ENCODE measurements around the gene TMSB10. TPM values are rescaled to one million over a fixed set of nuclear protein-coding genes. Genes with fewer than 3 reads are reported as not detected.
"Not testable (repeated sequence)": the region's sequence is repeated elsewhere in the genome, so short reads cannot be mapped to it uniquely, and the experiment has no call there.

The TMSB10 gene
- total RNA-seq, 2 experiments from 2014 or later = 1,772 to 1,864 TPM

DNA sequence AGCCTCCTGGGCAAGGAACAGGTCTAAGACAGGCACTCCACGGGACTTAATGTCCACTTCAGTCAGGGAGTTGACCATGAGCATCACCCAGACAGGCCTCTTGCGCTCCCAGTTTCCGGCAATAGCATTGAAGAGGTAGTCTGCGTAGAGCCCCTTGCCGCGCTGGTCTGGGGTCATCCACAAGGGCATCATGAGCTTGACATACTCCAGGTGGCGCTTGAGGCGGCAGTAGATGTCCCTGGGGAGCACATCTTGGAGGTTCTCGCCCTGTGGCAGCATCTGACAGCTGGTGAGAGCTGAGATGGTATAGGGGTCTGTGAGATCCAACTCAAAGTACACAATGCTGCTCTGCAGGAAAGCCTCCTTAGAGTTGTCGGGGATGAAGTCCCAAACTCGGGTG, 35.1 kb upstream of the TMSB10 start:
- CTCF ChIA-PET = interaction anchor here (0.6 to 2.3 kb wide), 5 partner anchors 9 to 77 kb away, joined by 3 to 19 read pairs (median 7); no protein-coding TSS in a partner anchor
- Mint-ChIP-seq H3K27me3 (ENCODE audit: low read depth) (no peaks in the 10 kb centered on the region), H3K4me1 (ENCODE audit: low read depth) (peaks cover 89% of the 10 kb centered on the region), H3K9me3 (peaks cover 2% of the 10 kb centered on the region), H3K4me3 (no peak overlapping the region), H3K36me3 (ENCODE audit: low read depth) (peaks cover 44% of the 10 kb centered on the region), H3K27ac (peak overlapping the region; percentile 6)
- intact Hi-C loops (cut with micrococcal nuclease) = loop anchor here (1.0 kb wide), 1 partner anchor 145 kb away; no protein-coding TSS in a partner anchor
- no peak for DNase-seq

DNA sequence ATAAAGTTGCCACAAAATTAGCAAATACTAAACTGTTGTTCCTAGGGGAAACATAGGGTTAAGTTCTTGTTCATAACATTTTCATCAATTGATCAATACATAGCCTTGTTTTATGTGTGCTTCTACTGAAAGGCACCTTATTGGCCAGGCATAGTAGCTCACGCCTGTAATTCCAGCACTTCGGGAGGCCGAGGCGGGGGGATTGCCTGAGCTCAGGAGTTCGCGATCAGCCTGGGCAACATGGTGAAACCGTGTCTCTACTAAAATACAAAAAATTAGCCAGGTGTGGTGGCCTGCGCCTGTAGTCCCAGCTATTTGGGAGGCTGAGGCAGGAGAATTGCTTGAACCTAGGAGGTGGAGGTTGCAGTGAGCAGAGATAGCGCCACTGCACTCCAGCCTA, 32.8 kb upstream of the TMSB10 start:
- CTCF ChIA-PET; H3K27me3 Mint-ChIP-seq (ENCODE audit: low read depth); DNase-seq; H3K4me3 Mint-ChIP-seq; H3K9me3 Mint-ChIP-seq: not testable (repeated sequence)
- intact Hi-C loops (cut with micrococcal nuclease) = loop anchor here (1.0 kb wide), 2 partner anchors 9 to 26 kb away; partner anchors contain the start of gene TRABD2A
- Mint-ChIP-seq H3K4me1 (ENCODE audit: low read depth) (peaks cover 89% of the 10 kb centered on the region), H3K27ac (peak overlapping the region; percentile 92), H3K36me3 (ENCODE audit: low read depth) (peaks cover 44% of the 10 kb centered on the region)

DNA sequence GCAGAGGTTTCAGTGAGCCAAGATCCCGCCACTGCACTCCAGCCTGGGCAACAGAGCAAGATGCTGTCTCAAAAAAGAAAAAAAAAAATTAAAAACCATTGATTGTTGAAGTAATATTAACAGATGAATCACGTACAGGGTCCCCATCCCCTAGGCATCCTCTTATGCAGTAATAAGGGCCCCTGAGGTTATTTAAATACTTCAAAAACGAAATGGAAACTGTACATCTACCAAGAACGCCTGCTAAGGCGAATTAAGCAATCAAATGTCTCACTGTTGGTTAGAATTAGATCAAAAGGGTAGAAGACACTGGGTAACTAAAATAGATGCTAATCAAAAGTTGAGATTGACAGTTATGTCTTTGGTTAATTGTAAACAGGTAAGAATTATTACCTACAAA, 32.1 kb upstream of the TMSB10 start:
- peak; percentile 23 for DNase-seq
- Mint-ChIP-seq H3K27ac (peak overlapping the region; percentile 92), H3K9me3 (no peaks in the 10 kb centered on the region), H3K4me1 (ENCODE audit: low read depth) (peaks cover 91% of the 10 kb centered on the region), H3K4me3 (no peak overlapping the region), H3K27me3 (ENCODE audit: low read depth) (no peaks in the 10 kb centered on the region), H3K36me3 (ENCODE audit: low read depth) (peaks cover 39% of the 10 kb centered on the region)
- CTCF ChIA-PET = interaction anchor here (1.4 kb wide), 1 partner anchor 53 kb away, joined by 4 read pairs; no protein-coding TSS in a partner anchor
- intact Hi-C loops (cut with micrococcal nuclease) = loop anchor here (1.0 kb wide), 2 partner anchors 8 to 27 kb away; partner anchors contain the start of gene TRABD2A

DNA sequence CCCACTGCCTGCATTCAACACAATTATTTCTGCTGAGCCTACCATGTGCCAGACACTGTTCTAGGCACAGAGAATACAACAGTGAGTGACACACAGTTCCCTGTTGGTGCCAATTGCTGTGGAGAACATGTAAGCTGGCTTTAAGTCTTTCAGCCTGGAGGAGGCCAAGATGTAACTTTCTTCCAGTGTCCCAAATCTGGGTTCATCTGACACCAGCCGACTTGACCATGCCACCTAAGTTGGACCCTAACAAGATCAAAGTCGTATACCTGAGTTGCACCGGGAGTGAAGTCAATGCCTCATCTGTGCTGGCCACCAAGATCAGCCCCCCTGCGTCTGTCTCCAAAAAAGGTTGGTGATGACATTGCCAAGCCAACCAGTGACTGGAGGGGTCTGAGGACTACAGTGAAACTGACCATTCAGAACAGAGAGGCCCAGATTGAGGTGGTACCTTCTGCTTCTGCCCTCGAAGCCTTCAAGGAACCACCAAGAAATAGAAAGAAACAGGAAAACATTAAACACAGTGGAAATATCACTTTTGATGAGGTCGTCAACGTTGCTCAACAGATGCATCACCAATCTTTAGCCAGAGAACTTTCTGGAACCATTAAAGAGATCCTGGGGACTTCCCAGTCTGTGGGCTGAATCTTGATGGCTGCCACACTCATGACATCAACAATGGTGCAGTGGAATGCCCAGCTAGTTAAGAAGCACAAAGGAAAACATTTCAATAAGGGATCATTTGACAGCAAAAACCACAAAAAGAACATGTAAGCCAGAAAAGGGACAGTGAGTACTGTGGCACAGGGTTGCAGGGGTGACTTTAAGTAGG, 30.9 kb upstream of the TMSB10 start:
- peaks cover 88% of the 10 kb centered on the region for H3K4me1 Mint-ChIP-seq (ENCODE audit: low read depth)
- peak overlapping the region; percentile 16 for H3K4me3 Mint-ChIP-seq
- peak; percentile 59 for DNase-seq
- H3K27ac Mint-ChIP-seq = peak overlapping the region; percentile 92
- H3K27me3 Mint-ChIP-seq (ENCODE audit: low read depth) = no peaks in the 10 kb centered on the region
- intact Hi-C loops (cut with micrococcal nuclease) = loop anchor here (1.0 kb wide), 1 partner anchor 14 kb away; no protein-coding TSS in a partner anchor
- H3K9me3 Mint-ChIP-seq = no peaks in the 10 kb centered on the region
- peaks cover 35% of the 10 kb centered on the region for H3K36me3 Mint-ChIP-seq (ENCODE audit: low read depth)
- CTCF ChIA-PET = interaction anchor here (0.6 to 8.0 kb wide), 5 partner anchors 9 to 51 kb away, joined by 3 to 75 read pairs (median 11); no protein-coding TSS in a partner anchor

DNA sequence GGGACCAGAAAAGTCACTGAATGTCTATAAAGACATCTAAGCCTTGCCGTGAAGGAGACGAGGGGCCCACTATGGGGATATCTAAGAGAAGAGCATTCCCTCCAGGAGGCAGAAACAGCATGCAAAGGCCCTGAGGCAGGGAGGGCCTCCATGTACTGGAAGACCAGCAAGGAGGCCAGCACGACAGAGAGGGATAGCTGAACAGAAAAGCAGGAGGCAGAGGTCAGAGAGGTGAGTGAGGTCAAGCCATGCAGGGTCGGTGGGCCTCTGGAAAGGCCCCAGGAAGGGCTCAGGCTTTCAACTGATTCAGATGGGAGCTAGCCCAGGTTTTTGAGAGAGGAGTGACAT, 30.3 kb upstream of the TMSB10 start:
- intact Hi-C loops (cut with micrococcal nuclease) = no loop called here
- H3K4me1 Mint-ChIP-seq (ENCODE audit: low read depth) = peaks cover 83% of the 10 kb centered on the region
- no peaks in the 10 kb centered on the region for H3K9me3 Mint-ChIP-seq
- H3K4me3 Mint-ChIP-seq = peak overlapping the region; percentile 16
- peak overlapping the region; percentile 92 for H3K27ac Mint-ChIP-seq
- DNase-seq = no peak
- peaks cover 32% of the 10 kb centered on the region for H3K36me3 Mint-ChIP-seq (ENCODE audit: low read depth)
- CTCF ChIA-PET = interaction anchor here (0.6 to 8.0 kb wide), 5 partner anchors 10 to 62 kb away, joined by 3 to 75 read pairs (median 11); no protein-coding TSS in a partner anchor
- no peaks in the 10 kb centered on the region for H3K27me3 Mint-ChIP-seq (ENCODE audit: low read depth)

DNA sequence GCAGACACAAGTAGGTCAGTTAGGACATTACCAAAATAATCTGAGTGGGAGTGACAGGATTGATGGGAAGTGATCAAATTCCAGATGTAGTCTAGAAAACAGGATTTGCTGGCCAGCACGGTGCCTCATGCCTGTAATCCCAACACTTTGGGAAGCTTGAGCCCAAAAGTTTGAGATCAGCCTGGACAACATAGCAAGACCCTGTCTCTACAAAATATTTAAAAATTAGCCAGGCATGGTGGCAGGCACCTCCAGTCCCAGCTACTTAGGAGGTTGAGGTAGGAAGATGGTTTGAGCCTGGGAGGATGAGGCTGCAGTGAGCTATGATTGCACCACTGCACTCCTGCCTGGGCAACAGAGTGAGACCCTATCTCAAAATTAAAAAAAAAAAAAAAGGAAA, 29.8 kb upstream of the TMSB10 start:
- H3K9me3 Mint-ChIP-seq; intact Hi-C loops (cut with micrococcal nuclease); H3K27me3 Mint-ChIP-seq (ENCODE audit: low read depth): not testable (repeated sequence)
- Mint-ChIP-seq H3K36me3 (ENCODE audit: low read depth) (peaks cover 29% of the 10 kb centered on the region), H3K4me3 (peak overlapping the region; percentile 16), H3K4me1 (ENCODE audit: low read depth) (peaks cover 79% of the 10 kb centered on the region), H3K27ac (peak overlapping the region; percentile 92)
- DNase-seq = peak; percentile 3
- CTCF ChIA-PET = interaction anchor here (0.6 to 8.0 kb wide), 6 partner anchors 10 to 62 kb away, joined by 3 to 75 read pairs (median 12); no protein-coding TSS in a partner anchor

DNA sequence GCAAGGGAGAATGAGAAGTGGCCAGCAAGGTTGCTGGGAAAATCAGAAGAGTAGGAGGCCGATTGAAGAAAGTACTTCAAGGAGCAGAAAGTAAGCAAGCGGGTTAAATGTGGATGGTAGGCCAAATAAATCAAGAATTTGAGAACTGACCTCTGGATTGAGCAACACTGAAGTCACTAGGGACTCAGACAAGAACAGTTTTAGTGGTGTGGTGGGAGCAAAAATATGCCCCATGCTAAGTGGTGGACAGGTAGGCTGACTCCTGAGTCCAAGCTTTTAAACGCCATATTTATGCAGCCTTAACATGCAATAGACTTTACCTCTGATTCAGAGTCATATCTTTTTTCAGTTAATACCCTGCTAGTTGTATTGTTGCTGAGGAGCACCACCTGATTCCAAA, 29.1 kb upstream of the TMSB10 start:
- H3K36me3 Mint-ChIP-seq (ENCODE audit: low read depth) = peaks cover 28% of the 10 kb centered on the region
- peak overlapping the region; percentile 92 for H3K27ac Mint-ChIP-seq
- H3K9me3 Mint-ChIP-seq = no peaks in the 10 kb centered on the region
- intact Hi-C loops (cut with micrococcal nuclease) = no loop called here
- peak; percentile 4 for DNase-seq
- no peaks in the 10 kb centered on the region for H3K27me3 Mint-ChIP-seq (ENCODE audit: low read depth)
- peak overlapping the region; percentile 20 for H3K4me3 Mint-ChIP-seq
- CTCF ChIA-PET = interaction anchor here (0.6 to 8.0 kb wide), 8 partner anchors 9 to 384 kb away, joined by 3 to 75 read pairs (median 10); no protein-coding TSS in a partner anchor
- peaks cover 72% of the 10 kb centered on the region for H3K4me1 Mint-ChIP-seq (ENCODE audit: low read depth)

DNA sequence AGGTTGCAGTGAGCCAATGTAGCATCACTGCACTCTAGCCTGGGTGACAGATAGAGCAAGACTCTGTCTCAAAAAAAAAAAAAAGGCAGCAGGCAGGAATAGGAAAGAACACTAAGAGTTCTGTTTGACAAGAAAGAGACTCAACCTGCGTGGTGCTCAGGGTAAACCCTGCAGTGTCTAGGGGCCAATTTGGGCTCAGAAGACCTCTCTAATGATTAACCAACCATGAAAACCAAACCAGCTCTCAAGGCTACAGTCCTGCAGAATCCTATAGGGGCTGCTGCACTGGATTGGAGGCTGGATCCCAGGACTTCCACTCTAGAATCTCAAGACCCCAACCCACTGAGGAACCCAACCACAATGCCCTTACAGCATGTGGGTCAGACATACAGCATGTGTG, 27.0 kb upstream of the TMSB10 start:
- peak overlapping the region; percentile 93 for H3K4me3 Mint-ChIP-seq
- no peaks in the 10 kb centered on the region for H3K27me3 Mint-ChIP-seq (ENCODE audit: low read depth)
- H3K36me3 Mint-ChIP-seq (ENCODE audit: low read depth) = peaks cover 21% of the 10 kb centered on the region
- peak overlapping the region; percentile 92 for H3K27ac Mint-ChIP-seq
- peak; percentile 24 for DNase-seq
- intact Hi-C loops (cut with micrococcal nuclease) = no loop called here
- H3K9me3 Mint-ChIP-seq = no peaks in the 10 kb centered on the region
- peaks cover 64% of the 10 kb centered on the region for H3K4me1 Mint-ChIP-seq (ENCODE audit: low read depth)
- CTCF ChIA-PET = interaction anchor here (0.5 to 8.0 kb wide), 7 partner anchors 19 to 228 kb away, joined by 3 to 75 read pairs (median 9); no protein-coding TSS in a partner anchor

DNA sequence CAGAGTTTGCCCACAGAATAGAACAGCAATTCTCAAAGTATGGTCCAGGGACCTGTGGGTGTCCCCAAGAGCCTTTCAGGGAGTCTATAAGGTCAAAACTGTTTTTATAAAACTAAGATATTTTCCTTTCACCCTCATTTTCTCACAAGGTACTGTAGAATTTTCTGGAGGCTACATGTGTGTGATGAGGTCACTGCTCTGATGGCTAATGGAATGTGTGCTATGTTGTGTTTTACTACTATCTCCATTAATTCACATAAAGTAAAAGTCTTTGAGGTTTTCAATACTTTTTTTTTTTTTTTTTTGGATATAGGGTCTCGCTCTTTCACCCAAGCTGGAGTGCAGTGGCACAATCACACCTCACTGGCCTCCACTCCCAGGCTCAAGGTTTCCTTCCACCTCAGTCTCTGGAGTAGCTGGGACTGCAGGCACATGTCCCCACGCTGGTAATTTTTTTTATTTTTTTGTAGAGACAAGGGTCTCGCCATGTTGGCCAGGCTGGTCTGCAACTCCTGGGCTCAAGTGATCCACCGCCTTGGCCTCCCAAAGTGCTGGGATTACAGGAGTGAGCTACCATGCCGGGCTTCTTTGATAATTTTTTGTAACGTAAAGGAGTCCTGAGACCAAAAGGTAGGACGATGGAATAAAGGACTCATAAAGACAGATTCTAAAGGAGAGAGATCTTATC, 26.4 kb upstream of the TMSB10 start:
- Mint-ChIP-seq H3K27me3 (ENCODE audit: low read depth) (no peaks in the 10 kb centered on the region), H3K36me3 (ENCODE audit: low read depth) (peaks cover 21% of the 10 kb centered on the region), H3K27ac (peak overlapping the region; percentile 92), H3K4me3 (peak overlapping the region; percentile 93), H3K4me1 (ENCODE audit: low read depth) (peaks cover 62% of the 10 kb centered on the region), H3K9me3 (no peaks in the 10 kb centered on the region)
- CTCF ChIA-PET = interaction anchor here (0.6 to 8.0 kb wide), 8 partner anchors 19 to 191 kb away, joined by 3 to 75 read pairs (median 4); no protein-coding TSS in a partner anchor
- DNase-seq = no peak
- intact Hi-C loops (cut with micrococcal nuclease) = no loop called here

DNA sequence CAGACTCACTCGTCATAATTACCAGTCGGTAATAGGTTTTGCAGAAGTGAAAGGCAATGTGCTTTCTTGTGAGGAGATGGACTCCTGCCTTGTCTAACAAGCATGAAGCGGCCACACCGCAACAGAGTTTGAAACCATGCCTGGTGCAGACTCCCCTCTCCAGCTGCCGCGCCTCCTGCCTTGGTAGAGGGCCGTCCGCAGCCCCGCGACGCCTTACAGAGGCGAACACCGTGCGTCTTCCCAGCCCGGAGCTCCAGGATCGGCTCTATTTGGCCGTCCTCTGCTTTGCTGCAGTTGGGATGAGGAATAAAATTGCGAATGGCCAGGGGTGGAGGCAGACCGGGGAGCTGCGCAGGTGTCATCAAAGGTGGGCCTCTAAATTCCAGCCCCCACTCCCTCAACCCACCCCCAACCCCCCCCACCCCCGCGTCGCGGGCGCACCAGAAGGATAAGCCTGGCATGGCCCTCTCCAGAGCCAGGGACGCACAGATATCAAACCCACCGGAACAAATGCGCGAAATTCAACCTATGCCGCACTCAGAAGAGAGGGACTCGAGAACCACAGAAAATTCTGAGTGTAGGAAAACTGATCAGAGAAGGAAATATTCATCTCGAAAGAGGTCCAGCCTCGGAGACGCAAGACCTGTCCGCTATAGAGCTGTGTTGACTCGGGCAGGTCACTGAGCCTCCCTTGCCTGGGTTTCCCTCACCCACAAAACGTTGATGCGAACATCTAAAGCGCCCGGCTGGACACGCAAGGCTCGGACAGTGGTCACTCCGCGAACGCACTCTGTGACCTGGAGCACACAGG, 25.7 kb upstream of the TMSB10 start:
- Mint-ChIP-seq H3K36me3 (ENCODE audit: low read depth) (peaks cover 15% of the 10 kb centered on the region), H3K4me1 (ENCODE audit: low read depth) (peaks cover 60% of the 10 kb centered on the region), H3K27ac (peak overlapping the region; percentile 92), H3K4me3 (peak overlapping the region; percentile 93), H3K9me3 (no peaks in the 10 kb centered on the region), H3K27me3 (ENCODE audit: low read depth) (no peaks in the 10 kb centered on the region)
- intact Hi-C loops (cut with micrococcal nuclease) = loop anchor here (2.0 to 5.0 kb wide), 3 partner anchors 47 to 247 kb away; no protein-coding TSS in a partner anchor
- DNase-seq = peak; percentile 53
- CTCF ChIA-PET = interaction anchor here (0.7 to 8.0 kb wide), 14 partner anchors 10 to 363 kb away, joined by 3 to 75 read pairs (median 4); partner anchors contain the start of gene TMSB10

DNA sequence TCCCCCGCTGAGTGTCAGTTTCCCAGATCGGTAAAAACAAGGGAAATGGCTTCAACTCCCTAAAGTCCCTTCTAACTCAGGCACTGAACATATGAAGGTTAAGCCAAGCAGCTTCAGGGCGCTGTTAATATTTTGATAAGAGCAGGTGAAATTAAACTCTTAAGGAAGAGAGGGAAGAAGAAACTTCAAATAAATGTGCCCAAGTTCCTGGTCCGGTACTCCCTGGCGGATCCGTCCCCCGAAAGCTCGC, 25.1 kb upstream of the TMSB10 start:
- H3K4me3 Mint-ChIP-seq = peak overlapping the region; percentile 93
- peaks cover 55% of the 10 kb centered on the region for H3K4me1 Mint-ChIP-seq (ENCODE audit: low read depth)
- H3K27me3 Mint-ChIP-seq (ENCODE audit: low read depth) = no peaks in the 10 kb centered on the region
- no peaks in the 10 kb centered on the region for H3K9me3 Mint-ChIP-seq
- DNase-seq = no peak
- peaks cover 10% of the 10 kb centered on the region for H3K36me3 Mint-ChIP-seq (ENCODE audit: low read depth)
- CTCF ChIA-PET = interaction anchor here (0.7 to 8.0 kb wide), 11 partner anchors 9 to 363 kb away, joined by 3 to 75 read pairs (median 4); partner anchors contain the start of gene TMSB10
- peak overlapping the region; percentile 92 for H3K27ac Mint-ChIP-seq
- intact Hi-C loops (cut with micrococcal nuclease) = loop anchor here (2.0 to 5.0 kb wide), 3 partner anchors 48 to 248 kb away; no protein-coding TSS in a partner anchor
